NCI-H1048 (cell line): ENCODE measurements around the gene NPNT.
"Not testable (repeated sequence)": the region's sequence is repeated elsewhere in the genome, so short reads cannot be mapped to it uniquely, and the experiment has no call there.

Source experiments
- DNase-seq: peaks from one replicate; lab custom pipeline; 2025; lab: John Stamatoyannopoulos, UW

Gene NPNT, protein sequence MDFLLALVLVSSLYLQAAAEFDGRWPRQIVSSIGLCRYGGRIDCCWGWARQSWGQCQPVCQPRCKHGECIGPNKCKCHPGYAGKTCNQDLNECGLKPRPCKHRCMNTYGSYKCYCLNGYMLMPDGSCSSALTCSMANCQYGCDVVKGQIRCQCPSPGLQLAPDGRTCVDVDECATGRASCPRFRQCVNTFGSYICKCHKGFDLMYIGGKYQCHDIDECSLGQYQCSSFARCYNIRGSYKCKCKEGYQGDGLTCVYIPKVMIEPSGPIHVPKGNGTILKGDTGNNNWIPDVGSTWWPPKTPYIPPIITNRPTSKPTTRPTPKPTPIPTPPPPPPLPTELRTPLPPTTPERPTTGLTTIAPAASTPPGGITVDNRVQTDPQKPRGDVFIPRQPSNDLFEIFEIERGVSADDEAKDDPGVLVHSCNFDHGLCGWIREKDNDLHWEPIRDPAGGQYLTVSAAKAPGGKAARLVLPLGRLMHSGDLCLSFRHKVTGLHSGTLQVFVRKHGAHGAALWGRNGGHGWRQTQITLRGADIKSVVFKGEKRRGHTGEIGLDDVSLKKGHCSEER

DNA sequence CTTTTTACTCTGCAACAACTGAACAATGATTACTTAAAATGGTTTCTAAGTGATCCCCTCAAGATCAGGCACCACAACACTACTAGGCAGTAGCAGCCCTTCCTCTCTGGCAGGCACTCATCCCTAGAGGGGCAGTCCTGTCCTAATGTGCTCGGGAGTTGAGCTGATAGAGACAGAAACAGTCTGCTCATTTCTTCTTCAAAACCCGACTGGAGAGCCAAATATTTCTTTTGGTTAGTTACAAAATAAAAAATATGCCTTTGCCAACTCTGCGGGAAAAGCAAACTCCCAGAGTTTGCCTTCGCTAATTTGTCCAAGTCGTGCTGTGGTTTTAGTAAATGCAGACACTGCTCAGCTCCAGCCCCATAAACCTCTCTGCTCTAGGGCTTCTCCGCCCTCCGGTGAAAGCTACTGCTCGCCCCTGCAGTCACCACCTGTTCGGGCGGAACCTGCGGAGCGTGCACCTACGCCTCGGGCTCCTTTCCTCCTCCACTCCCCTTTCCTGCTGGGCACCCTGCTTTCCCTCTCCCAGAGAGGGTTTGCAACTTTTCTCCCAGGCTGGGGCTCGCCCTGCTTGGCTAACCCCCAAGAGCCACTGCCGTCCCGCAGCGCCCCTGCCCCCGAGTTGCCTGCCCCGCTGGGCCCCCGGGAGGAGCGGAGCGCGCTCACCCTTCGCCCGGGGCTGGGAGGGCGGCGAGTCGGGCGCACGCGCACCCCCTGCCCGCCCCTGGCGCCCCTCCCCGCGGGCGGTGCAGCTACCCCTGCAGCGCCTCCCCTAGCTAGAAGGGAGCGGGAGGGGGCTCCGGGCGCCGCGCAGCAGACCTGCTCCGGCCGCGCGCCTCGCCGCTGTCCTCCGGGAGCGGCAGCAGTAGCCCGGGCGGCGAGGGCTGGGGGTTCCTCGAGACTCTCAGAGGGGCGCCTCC, at the start of gene NPNT:
TSS of gene NPNT (plus strand) at position 812 of the 923 bp plus-strand sequence. CDS start 182 bp downstream, outside the sequence.
- no peak for DNase-seq

DNA sequence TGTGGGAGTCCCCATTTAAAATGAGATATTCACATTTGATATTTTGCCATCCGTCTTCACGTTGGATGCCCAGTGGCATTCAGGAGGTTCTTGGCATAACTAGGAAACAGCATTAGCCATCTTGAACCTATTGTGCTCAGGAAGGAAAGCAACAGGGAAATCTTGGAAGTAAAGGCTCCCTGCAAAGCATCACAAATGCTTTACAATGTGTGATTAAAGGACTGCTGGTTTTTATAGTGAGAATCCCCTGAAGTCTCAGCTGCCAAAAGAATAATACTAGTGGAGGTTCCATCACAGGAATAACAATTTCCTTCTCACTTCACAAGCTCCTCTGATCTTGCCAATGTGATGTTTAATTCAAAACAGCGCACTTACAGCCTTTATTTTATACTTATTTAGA, 49.7 kb upstream of the NPNT start:
- DNase-seq, result no peak

DNA sequence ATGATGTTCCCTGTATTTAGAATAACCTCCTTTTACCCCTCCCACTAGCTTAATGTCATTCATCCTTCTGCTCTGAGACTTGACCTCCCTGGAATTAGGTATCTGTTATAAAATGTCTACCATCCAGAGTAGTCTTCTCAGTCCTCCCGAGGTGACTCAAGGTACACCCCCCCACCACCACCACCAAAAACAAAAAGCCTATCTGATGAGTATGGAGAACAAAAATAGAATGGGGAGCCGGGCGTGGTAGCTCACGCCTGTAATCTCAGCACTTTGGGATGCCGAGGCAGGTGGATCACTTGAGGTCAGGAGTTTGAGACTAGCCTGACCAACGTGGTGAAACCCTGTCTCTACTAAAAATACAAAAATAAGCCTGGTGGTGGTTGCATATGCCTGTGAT, 46.9 kb upstream of the NPNT start:
- DNase-seq, result not testable (repeated sequence)

DNA sequence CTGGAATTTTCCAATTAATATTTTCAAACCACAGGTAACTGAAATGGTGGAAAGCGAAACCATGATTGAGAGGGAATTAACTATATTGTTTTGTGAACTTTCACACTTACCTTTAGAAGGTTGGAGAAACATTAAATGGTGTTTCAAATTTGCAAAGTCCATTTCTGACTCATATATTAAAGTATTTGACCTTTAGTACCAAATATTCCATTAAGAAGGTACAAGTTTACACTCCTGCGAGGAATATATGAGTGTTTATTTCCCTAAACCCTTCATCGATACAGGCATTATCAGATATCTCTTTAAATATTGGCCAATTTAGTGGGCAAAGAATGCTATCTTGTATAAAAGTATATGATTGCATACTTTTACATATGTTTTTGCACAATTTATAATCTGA, 44.1 kb upstream of the NPNT start:
- no peak for DNase-seq

DNA sequence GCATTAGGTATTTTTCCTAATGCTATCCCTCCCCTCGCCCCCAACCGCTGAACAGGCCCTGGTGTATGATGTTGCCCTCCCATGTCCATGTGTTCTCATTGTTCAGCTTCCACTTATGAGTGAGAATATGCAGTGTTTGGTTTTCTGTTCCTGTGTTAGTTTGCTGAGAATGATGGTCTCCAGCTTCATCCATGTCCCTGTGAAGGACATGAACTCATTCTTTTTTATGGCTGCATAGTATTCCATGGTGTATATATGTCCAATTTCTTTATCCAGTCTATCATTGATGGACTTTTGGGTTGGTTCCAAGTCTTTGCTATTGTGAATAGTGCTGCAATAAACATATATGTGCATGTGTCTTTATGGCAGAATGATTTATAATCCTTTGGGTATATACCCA, 43.0 kb upstream of the NPNT start:
- not testable (repeated sequence) for DNase-seq

- no peak for DNase-seq
Measured at GRCh38 chr4:105858466-105859040, 36.7 kb upstream of the NPNT start.

DNA sequence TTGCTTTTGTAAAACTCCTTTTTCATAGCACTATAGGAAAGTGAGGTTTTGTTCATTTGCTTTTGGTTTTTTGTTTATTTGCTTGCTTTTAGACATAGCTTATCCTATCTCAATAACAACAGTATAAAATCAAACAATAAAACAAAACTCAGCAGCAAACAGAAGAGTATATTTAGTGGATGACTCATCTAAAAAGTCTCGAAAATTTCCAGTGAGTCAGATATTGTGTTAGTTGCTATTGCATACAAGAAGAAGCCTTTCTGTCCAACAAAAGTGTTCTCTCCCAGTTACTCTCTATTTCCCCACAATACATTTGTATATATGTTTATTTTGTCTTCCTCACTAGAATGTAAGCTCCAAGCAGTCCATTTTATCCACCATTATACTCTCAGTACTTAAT, 36.0 kb upstream of the NPNT start:
- no peak for DNase-seq

GRCh38 chr4:105870963-105871362, 24.3 kb upstream of the NPNT start:
- DNase-seq, result no peak

- DNase-seq, result no peak
Measured at GRCh38 chr4:105871997-105872396, 23.3 kb upstream of the NPNT start.

DNA sequence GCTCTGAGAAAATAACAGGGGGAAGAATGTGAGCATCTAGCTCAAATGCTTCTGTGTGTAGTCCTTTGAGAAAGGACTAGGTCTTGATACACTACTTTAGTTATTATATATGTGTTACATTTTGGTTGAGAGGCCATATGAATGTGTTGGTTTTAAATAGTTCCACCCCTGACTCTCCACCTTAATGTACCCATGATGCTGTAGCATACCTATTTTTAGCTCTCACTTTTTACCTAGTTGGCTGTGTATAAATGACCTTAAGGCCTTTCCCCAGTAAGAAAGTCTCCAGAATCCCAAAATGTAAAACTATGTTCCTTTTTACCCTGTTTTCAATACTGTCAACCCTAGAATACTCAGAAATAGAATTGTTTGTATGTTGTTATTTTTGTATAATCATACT, 20.0 kb upstream of the NPNT start:
- DNase-seq, result no peak

DNA sequence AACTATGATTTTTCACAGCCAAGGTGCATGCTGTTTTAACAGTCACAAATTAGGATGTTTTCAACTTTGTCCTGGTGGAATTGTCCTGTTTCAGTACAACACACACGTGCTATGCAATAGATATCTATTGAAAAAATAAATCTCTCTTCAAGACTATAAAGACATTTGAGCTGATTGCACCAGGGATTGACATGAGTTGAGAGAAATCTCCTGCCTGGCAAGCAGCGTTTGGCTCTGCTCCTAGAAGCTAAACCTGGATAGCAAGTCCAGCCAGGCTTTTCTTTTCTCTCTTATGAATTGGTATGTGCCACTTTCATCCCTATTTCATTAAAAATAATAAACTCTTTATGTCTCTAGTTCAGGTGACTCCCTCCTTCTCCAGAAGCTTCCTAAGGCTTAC, 16.6 kb upstream of the NPNT start:
- no peak for DNase-seq

DNA sequence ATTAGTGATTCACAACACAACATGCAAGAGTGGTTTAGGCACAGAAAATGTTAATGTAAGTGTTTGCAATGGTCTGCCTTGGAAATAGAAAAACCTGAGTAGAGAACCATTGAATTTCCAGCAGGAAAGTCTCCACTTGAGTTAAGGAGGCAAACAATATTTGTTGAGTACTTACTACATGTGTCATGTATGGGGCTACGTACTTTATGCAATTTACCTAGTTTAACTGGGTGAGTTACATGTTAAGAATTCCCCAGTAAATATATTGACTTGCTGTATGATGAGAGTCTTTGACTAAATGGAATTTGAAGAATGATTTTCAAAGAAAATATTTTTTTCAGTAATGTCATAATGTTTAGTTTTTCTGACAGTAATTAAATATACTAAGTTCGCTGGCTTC, 7.8 kb upstream of the NPNT start:
- DNase-seq, result no peak

GRCh38 chr4:105895583-105896460, 551 bp downstream of the NPNT start:
- DNase-seq, result no peak

GRCh38 chr4:105896461-105896942, 1.2 kb downstream of the NPNT start:
- DNase-seq, result no peak

DNA sequence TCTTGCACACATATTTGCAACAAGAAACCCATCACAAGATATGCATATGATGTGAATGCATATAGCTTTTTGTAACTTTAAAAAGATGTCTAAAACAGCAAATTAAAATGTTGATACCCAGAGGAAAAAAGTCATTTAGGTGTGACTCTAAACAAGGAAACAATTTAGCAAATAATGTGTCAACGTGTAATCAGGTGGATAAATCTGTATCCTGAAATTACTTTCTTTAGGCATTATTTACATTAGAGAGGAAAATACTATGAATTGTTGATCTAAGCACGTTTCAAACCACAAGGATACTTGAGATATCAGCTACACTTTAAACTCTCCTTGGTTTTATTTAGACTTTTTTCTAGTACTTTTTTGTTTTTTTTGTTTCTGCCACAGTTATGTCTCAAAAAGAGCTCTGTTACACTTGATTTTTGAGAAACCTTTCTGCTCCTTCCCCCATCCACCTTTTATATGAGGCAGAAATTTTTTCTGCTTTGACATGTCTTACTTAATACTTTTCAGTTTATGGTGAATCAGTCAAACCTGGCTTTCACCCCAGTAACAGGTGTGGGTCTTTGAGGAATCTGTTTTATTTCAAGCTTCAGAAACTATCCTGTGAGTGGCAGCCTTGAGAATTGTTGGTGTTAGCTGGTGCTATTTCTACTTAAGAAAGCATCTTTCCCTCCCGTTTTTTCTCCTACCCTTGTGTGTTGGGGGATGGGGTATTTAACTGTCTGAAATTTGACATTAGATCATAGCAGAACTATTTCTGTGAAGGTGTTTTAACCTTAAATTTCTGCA, 1.9 kb downstream of the NPNT start:
- DNase-seq, result no peak

GRCh38 chr4:105900541-105900940, 5.3 kb downstream of the NPNT start:
- no peak for DNase-seq

DNA sequence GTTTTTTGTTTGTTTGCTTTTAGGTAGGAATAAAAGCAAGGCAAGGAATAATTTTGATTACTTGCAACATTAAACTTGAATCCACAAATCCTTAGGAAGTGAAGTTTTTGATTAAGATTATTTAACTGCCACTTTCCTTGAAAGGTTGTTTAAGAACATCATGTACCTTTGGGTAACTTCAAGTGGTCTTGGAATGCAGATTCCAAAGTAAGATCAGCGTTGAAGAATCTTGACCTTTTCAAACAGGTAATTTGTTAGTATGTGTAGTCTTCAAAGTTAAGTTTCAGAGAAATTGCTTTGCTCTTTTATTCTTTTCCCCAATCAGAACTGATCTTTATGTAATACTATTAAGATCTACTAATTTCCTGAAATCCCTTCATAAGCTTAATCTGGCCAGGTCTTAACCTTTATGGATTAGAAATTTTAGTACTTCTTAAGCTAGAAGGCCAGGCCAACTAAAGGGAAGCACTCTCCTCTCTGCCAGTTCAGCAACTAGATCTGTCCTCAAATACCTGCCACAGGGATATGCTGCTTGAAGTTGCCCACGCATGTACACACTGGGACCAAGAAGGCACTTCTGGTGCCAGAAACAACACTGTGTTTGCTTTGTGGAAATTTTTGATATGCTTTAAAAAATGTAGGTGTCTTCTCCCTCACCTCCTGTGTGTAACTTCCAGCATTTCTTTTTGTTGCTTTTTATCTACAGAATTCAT, 7.4 kb downstream of the NPNT start:
- no peak for DNase-seq

- no peak for DNase-seq
Measured at GRCh38 chr4:105909787-105910281, 14.6 kb downstream of the NPNT start.

DNA sequence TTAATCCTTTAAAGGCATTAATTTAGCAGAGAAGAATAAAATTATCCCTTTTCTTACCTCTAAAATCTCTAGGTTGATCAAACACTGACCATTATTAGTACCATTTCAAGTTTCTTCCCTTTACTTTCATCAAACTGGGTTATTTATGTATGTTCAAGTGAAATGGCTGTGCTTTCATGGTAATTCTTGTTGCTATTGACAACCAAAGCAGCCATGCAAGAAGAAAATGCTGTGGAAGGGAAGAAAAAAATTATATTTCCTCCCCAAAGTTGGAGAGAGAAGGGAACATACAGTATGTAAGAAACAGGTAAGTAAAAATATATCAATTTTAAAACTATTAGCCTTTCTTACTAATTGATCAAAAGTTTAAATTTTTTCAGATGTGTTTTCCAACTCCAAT, 16.2 kb downstream of the NPNT start:
- DNase-seq, result no peak

DNA sequence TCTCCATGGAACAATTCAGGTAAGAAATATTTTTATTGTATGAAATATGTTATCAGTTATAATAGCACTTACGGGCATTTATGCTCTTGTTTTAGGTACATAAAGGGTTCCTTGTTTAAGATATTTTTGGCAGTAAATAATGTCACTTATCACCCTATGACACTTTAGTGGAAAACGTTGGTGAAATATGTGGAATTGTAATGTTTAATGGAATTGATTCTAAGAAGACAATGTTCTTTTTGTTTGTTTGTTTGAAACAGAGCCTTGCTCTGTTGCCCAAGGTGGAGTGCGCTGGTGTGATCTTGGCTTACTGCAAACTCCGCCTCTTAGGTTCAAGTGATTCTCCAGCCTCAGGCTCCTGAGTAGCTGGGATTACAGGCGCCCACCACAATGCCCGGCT, 17.4 kb downstream of the NPNT start:
- no peak for DNase-seq
